ENCODE results near the gene TIAM1. TPM values are rescaled to one million over a fixed set of nuclear protein-coding genes. Genes with fewer than 3 reads are reported as not detected.

TIAM1 gene
- total and polyA plus RNA-seq, 7 donors = 0.21 to 1.7 (median 0.75) TPM

- DNase-seq = no peak
- TF ChIP-seq CTCF (IDR thresholded peaks at IDR 0.05) = no peak
- Histone ChIP-seq H3K9me3 (no peaks in the 10 kb centered on the region), H3K27ac (no peak overlapping the region), H3K4me1 (no peaks in the 10 kb centered on the region), H3K36me3 (ENCODE audit: insufficient read depth in 1 of 2, low read depth in 1 of 2) (no peaks in the 10 kb centered on the region), H3K4me3 (no peak overlapping the region), H3K27me3 (ENCODE audit: insufficient read depth in 3 of 3, low read length in 2 of 3) (no peaks in the 10 kb centered on the region)
- ATAC-seq = no peak
- intact Hi-C loops (cut with DNase I) = no loop called here
- 79% methylated on average over 8 of the region's 8 CpGs for WGBS, 3 donors
Observed at GRCh38 chr21:31383770-31384169, 39.7 kb upstream of the TIAM1 start.

GRCh38 chr21:31382060-31382459 is 38.0 kb upstream of the TIAM1 start:
- intact Hi-C loops (cut with DNase I) = no loop called here
- ATAC-seq = no peak

GRCh38 chr21:31376301-31376700 is 32.2 kb upstream of the TIAM1 start:
- no peak for ATAC-seq
- intact Hi-C loops (cut with DNase I) = no loop called here
- no peak overlapping the region for H3K4me3 ChIP-seq
- WGBS, 3 donors = 77 to 86% (median 86%) methylated on average over 8 of the region's 8 CpGs
- peaks cover 0 to 2% (median 0%) of the 10 kb centered on the region in 3 donors for H3K27me3 ChIP-seq (ENCODE audit: insufficient read depth in 3 of 3, low read length in 2 of 3)
- no peaks in the 10 kb centered on the region for H3K4me1 ChIP-seq
- no peaks in the 10 kb centered on the region for H3K9me3 ChIP-seq
- DNase-seq = no peak
- no peak overlapping the region for H3K27ac ChIP-seq
- TF ChIP-seq CTCF (IDR thresholded peaks at IDR 0.05) = no peak
- no peaks in the 10 kb centered on the region for H3K36me3 ChIP-seq (ENCODE audit: insufficient read depth in 1 of 2, low read depth in 1 of 2)

More at GRCh38 chr21:31382060-31382459, 38.0 kb upstream of the TIAM1 start:
- 66 to 69% (median 68%) methylated on average over 5 of the region's 5 CpGs for WGBS, 3 donors
- Histone ChIP-seq H3K4me1 (no peaks in the 10 kb centered on the region), H3K27ac (no peak overlapping the region), H3K27me3 (ENCODE audit: insufficient read depth in 3 of 3, low read length in 2 of 3) (no peaks in the 10 kb centered on the region), H3K36me3 (ENCODE audit: insufficient read depth in 1 of 2, low read depth in 1 of 2) (no peaks in the 10 kb centered on the region), H3K9me3 (no peaks in the 10 kb centered on the region), H3K4me3 (no peak overlapping the region)
- no peak for DNase-seq
- no peak for TF ChIP-seq CTCF (IDR thresholded peaks at IDR 0.05)

- intact Hi-C loops (cut with DNase I) = no loop called here
- ATAC-seq = no peak
- no peak for DNase-seq
- Histone ChIP-seq H3K9me3 (no peaks in the 10 kb centered on the region), H3K4me1 (no peaks in the 10 kb centered on the region), H3K27ac (no peak overlapping the region), H3K36me3 (ENCODE audit: insufficient read depth in 1 of 2, low read depth in 1 of 2) (no peaks in the 10 kb centered on the region), H3K27me3 (ENCODE audit: insufficient read depth in 3 of 3, low read length in 2 of 3) (peaks cover 0 to 2% (median 0%) of the 10 kb centered on the region in 3 donors), H3K4me3 (no peak overlapping the region)
- 47 to 48% (median 48%) methylated on average over 4 of the region's 4 CpGs for WGBS, 3 donors
- TF ChIP-seq CTCF (IDR thresholded peaks at IDR 0.05) = no peak
Observed at GRCh38 chr21:31374395-31374794, 30.3 kb upstream of the TIAM1 start.

GRCh38 chr21:31372471-31372765 is 28.4 kb upstream of the TIAM1 start:
- DNase-seq (no peak), ATAC-seq (no peak)
- no peaks in the 10 kb centered on the region for H3K36me3 ChIP-seq (ENCODE audit: insufficient read depth in 1 of 2, low read depth in 1 of 2)
- 84 to 97% (median 92%) methylated on average over 3 of the region's 3 CpGs for WGBS, 3 donors
- intact Hi-C loops (cut with DNase I) = no loop called here
- TF ChIP-seq CTCF (IDR thresholded peaks at IDR 0.05) = no peak
- H3K27ac ChIP-seq = no peak overlapping the region
- no peaks in the 10 kb centered on the region for H3K9me3 ChIP-seq
- H3K4me3 ChIP-seq = no peak overlapping the region
- no peaks in the 10 kb centered on the region for H3K4me1 ChIP-seq
- peaks cover 0 to 2% (median 0%) of the 10 kb centered on the region in 3 donors for H3K27me3 ChIP-seq (ENCODE audit: insufficient read depth in 3 of 3, low read length in 2 of 3)

Data from psoas muscle (tissue), 8 donors.